IPS-18c (cell line): ENCODE data around the gene NPM1.

Source experiments
- H3K4me3 ChIP-seq: 2 replicates; pipeline ENCODE4 v1.7.0; 2013; ENCODE audit warnings: low read depth, mild to moderate bottlenecking, low read length, moderate library complexity; ENCODE audit not compliant: insufficient read depth
- H3K9me3 ChIP-seq: one replicate; pipeline ENCODE4 v1.6.1; 2013; ENCODE audit warnings: mild to moderate bottlenecking, low read length, moderate library complexity; ENCODE audit not compliant: control insufficient read depth, insufficient read depth

Gene NPM1

GRCh38 chr5:171433352-171433698, 45.7 kb downstream of the NPM1 start:
- H3K9me3 ChIP-seq: no peaks in the 10 kb centered on the region
- H3K4me3 ChIP-seq: no peak overlapping the region

DNA sequence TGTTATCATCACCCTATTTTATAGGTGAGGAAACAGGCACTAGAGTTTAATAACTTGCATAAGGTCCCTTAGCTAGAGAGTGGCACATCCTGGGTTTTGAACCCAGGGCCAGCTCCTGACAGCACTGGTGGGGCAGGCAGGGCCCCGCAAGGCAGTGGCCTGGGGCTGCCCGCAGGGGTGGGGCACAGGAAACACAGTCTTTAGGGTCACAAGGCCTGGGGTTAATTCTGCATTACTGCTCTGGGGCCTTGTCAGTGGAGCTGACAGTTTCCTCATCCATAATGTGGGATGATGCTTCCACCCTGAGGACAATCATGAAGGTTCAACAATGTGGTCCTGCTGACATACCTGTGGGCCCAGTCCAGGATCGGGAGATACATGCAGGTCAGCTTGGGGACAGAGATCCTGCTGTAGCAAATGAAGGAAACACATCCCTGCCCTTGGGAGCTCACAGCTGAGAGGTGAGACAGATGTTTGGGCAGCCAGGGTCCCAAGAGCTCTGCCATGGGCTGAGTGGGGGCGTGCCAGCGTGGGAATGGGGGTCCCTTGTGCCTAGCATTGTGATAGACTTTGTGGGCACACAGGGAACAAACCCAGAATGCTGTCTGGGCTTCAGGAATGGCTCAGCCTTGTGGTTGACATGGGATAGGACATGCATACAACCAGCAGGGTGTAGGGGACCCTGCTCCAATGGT, 46.5 kb downstream of the NPM1 start:
- Histone ChIP-seq H3K4me3 (no peak overlapping the region), H3K9me3 (no peaks in the 10 kb centered on the region)

- Histone ChIP-seq H3K9me3 (no peaks in the 10 kb centered on the region), H3K4me3 (no peak overlapping the region)
Observed at GRCh38 chr5:171434874-171435273, 47.2 kb downstream of the NPM1 start.

GRCh38 chr5:171435908-171436307, 48.3 kb downstream of the NPM1 start:
- Histone ChIP-seq H3K9me3 (no peaks in the 10 kb centered on the region), H3K4me3 (no peak overlapping the region)

DNA sequence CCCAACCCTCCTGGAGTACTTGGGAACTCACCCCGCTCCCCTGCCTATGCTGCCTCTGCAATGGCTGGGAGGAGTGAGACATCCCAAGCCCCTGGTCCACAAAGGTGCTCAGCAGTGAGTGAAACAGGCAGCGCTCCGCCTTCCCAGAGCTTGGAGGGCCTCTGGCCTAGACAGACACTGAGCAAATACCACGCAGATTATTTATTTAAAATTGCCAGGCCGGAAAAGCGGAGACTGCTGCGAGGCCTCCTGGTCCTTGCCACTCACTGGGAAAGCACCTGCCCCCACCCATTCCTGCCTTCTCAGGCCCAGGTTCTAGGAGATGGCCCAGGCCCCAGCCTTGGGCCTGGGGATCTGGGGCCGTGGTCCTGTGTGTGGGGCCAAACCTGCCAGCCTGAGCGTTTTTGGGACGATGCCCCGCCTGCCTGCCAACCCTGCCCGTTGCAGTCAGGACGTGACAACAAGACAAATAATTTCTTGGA, 49.2 kb downstream of the NPM1 start:
- H3K9me3 ChIP-seq: no peaks in the 10 kb centered on the region
- no peak overlapping the region for H3K4me3 ChIP-seq

- Histone ChIP-seq H3K9me3 (no peaks in the 10 kb centered on the region), H3K4me3 (no peak overlapping the region)
Observed at GRCh38 chr5:171437286-171437821, 49.7 kb downstream of the NPM1 start.

DNA sequence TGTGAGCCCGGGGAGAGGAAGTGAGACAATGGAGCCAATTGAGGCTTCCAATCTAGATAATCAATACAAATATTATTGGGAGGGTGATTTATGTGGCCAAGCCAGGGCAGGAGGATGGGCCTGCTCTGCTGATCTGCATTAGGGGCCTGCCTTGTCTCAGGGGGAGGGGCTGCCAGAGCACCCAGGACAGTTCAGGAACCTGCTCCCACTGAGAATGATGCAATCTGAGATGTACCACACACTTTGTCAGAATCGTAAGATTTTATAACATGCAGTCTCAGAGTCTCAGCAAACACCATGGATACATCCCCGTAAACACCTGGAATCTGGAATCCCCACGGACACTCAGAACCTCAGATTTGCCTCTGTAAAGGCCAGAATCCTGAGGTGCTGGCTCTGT, 51.1 kb downstream of the NPM1 start:
- no peaks in the 10 kb centered on the region for H3K9me3 ChIP-seq
- H3K4me3 ChIP-seq: no peak overlapping the region

GRCh38 chr5:171441246-171441791, 53.7 kb downstream of the NPM1 start:
- H3K4me3 ChIP-seq: no peak overlapping the region
- H3K9me3 ChIP-seq: no peaks in the 10 kb centered on the region

GRCh38 chr5:171442287-171443042, 54.8 kb downstream of the NPM1 start:
- Histone ChIP-seq H3K4me3 (no peak overlapping the region), H3K9me3 (no peaks in the 10 kb centered on the region)

- H3K9me3 ChIP-seq: no peaks in the 10 kb centered on the region
- H3K4me3 ChIP-seq: no peak overlapping the region
Observed at GRCh38 chr5:171444582-171444981, 56.9 kb downstream of the NPM1 start.

DNA sequence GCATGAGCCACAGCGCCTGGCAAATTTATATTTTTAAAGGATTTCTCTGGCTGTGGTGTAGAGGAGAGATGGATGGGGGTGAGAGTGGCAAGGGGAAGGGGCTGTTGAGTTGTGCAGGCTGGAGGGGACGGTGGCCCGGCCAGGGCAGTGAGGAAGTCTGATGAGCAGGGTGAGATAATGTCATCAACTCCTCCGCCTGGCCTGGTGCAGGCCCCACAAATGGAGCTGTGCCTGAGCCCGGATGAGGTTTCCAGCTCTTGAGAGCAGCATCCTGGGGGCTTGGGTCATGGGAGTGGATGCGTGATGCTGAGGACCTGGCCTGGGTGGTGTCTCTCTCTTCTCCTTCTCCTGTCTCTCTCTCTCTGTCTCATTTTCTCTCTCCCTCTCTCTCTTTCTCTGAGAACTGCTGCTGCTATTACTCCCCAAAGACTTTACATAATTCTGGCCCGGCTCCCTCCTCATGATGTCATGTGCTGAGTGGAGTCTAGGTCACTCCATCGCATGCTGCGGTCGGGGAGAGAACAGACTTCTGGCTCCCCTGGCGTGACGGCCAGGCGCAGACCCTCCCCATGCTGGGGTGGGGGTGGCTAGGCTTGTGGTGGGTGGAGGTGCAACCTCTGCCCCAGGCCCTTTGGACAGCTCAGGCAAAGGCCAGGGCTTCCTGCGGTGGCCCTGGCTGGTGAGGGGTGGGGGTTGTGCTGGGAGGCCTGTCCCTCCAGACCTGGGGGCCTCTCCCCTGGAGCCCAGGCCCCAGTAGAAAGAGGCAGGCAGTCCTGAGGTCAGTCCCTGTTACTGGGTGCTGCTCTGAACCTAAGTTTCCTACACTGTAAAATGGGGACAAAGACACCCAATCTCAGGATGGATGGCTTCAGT, 58.2 kb downstream of the NPM1 start:
- Histone ChIP-seq H3K9me3 (no peaks in the 10 kb centered on the region), H3K4me3 (no peak overlapping the region)

DNA sequence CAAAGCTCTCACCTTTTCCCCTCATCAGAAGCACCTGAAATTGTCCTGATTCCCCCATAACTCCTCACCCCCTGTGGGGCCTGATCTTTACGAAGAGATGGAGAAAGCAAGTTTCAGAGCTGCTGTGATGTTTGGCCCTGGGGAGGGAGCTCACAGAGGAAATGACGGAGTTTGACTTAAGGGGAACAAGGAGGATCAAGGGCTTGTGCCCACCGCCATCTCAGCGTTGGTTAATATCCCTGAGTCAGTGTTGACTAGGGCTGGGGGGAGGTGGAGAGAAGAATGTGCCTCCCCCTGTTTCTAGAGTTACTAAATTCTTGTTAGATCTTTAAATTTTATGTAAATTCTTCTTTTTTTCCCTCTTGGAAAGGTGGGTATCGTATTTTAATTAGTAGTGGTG, 59.6 kb downstream of the NPM1 start:
- Histone ChIP-seq H3K4me3 (no peak overlapping the region), H3K9me3 (no peaks in the 10 kb centered on the region)

DNA sequence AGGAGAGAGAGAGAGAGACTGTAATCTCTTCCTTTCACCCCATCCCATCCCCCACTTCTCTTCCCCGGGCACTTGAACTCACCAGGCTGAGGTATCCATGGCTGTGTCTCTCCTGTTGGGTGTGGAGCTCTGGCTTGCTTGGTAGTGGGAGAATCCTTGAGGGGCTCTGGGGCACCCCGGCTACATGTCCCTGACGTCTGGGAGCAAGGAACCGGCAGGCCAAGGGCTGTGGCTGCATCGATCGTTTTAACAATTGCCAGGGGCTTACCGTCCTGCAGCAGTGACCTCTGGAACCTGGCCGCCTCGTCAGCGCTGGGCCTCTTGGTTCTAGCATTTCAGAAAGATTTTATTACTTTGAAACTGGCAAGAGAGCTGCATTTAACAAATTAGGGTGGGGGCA, 61.8 kb downstream of the NPM1 start:
- no peaks in the 10 kb centered on the region for H3K9me3 ChIP-seq
- H3K4me3 ChIP-seq: no peak overlapping the region

- Histone ChIP-seq H3K4me3 (no peak overlapping the region; the same call in 1 of the 2 replicates), H3K9me3 (no peaks in the 10 kb centered on the region)
Observed at GRCh38 chr5:171450423-171451331, 63.0 kb downstream of the NPM1 start.

- Histone ChIP-seq H3K4me3 (no peak overlapping the region; the same call in 1 of the 2 replicates), H3K9me3 (peaks cover 3% of the 10 kb centered on the region)
Observed at GRCh38 chr5:171451421-171451820, 63.8 kb downstream of the NPM1 start.

DNA sequence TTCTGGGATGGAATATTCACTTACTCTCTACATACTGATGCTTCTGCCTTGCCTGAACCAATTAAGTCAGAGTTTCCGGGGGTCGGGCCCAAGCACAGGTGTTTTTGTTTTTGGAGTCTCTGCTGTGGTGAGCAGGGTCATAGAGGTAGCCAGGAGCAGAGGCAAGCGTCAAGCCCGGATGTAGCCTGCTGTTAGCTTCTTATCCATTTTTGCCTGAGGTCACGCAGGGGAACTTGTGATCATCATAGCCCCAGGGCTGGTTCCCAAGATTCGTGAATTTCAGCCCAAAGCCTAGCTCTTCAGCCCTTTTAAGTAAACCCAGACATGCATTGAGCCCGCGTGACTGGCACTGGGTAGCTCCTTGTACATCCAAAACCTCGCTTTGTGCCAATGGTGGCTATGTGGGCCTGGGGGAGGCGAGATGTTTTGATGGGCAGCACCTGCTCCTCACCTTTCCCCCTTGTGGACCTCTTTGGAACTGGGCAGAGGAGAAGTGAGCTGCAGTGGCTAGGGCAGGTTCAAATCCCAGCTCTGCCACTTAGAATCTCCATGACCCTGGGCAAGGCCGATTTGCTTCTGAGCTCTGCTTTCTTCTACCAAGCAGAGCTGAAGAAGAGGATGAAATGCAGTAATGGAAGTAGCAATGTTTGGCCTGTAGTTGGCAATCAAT, 65.5 kb downstream of the NPM1 start:
- Histone ChIP-seq H3K4me3 (no peak overlapping the region), H3K9me3 (peaks cover 3% of the 10 kb centered on the region)
